B cell (primary cell): ENCODE data around the gene CHADL.

Source experiments
- CTCF ChIP-seq: fragments of 200-600 bp; IDR thresholded peaks from one replicate; pipeline ENCODE4 v1.8.0; 2022; ENCODE audit warnings: antibody characterized with exemption, mild to moderate bottlenecking
- EZH2 ChIP-seq: IDR thresholded peaks from 2 replicates; pipeline ENCODE4 v1.6.1; 2012; ENCODE audit warnings: borderline replicate concordance, low read depth, mild to moderate bottlenecking, moderate library complexity, low read length; ENCODE audit not compliant: insufficient read depth, poor library complexity, severe bottlenecking

GRCh38 chr22:41231369-41231768 is 9.4 kb downstream of the CHADL start:
- TF ChIP-seq EZH2 (no peak), CTCF (no peak)
